ENCODE results near the gene CELSR1. TPM values are rescaled to one million over a fixed set of nuclear protein-coding genes. Genes with fewer than 3 reads are reported as not detected.

CELSR1 gene
- total RNA-seq, 2 experiments from 2014 or later, result 0.08 TPM; not detected in 1

GRCh38 chr22:46429325-46429853 is 108.0 kb downstream of the CELSR1 start:
- ChIA-PET POLR2A (no interaction called here), CTCF (no interaction called here)
- peaks cover 18% of the 10 kb centered on the region for H3K4me1 Mint-ChIP-seq (ENCODE audit: low read depth)
- peaks cover 7% of the 10 kb centered on the region for H3K27me3 Mint-ChIP-seq (ENCODE audit: low read depth)
- DNase-seq (no peak), ATAC-seq (no peak)
- H3K4me3 Mint-ChIP-seq, result no peak overlapping the region
- H3K9me3 Mint-ChIP-seq (ENCODE audit: insufficient read depth), result peaks cover 9% of the 10 kb centered on the region
- H3K36me3 Mint-ChIP-seq (ENCODE audit: low read depth), result no peaks in the 10 kb centered on the region
- H3K27ac Mint-ChIP-seq, result no peak overlapping the region

GRCh38 chr22:46428602-46429324 is 108.7 kb downstream of the CELSR1 start:
- Mint-ChIP-seq H3K27me3 (ENCODE audit: low read depth) (peaks cover 7% of the 10 kb centered on the region), H3K27ac (no peak overlapping the region), H3K9me3 (ENCODE audit: insufficient read depth) (peaks cover 9% of the 10 kb centered on the region), H3K4me3 (no peak overlapping the region), H3K4me1 (ENCODE audit: low read depth) (peaks cover 18% of the 10 kb centered on the region), H3K36me3 (ENCODE audit: low read depth) (no peaks in the 10 kb centered on the region)
- ATAC-seq (no peak), DNase-seq (no peak)
- CTCF ChIA-PET, result no interaction called here
- POLR2A ChIA-PET, result no interaction called here

GRCh38 chr22:46428171-46428570 is 109.2 kb downstream of the CELSR1 start:
- Mint-ChIP-seq H3K27me3 (ENCODE audit: low read depth) (peaks cover 7% of the 10 kb centered on the region), H3K9me3 (ENCODE audit: insufficient read depth) (peaks cover 9% of the 10 kb centered on the region), H3K4me1 (ENCODE audit: low read depth) (peaks cover 18% of the 10 kb centered on the region), H3K36me3 (ENCODE audit: low read depth) (no peaks in the 10 kb centered on the region), H3K4me3 (no peak overlapping the region), H3K27ac (no peak overlapping the region)
- CTCF ChIA-PET, result no interaction called here
- ATAC-seq (no peak), DNase-seq (no peak)
- POLR2A ChIA-PET, result no interaction called here

DNA sequence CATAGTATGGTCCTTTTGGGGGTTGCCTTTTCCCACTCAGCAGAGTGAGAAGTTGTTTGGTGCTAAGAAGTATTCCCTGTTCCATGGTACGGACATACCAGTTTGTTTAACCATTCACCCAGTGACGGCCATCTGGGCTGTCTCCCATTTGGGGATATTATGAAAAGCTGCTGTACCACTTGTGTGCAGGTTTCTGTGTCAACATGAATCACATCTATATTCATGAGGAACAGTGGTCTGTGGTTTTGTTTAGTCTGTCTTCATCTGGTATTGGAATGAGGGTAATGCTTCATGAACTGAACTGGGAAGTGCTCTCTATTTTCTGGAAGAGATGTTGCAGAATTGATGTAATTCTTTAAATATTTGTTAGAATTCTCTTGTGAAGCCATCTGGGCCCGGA is 112.4 kb downstream of the CELSR1 start:
- peaks cover 5% of the 10 kb centered on the region for H3K4me1 Mint-ChIP-seq (ENCODE audit: low read depth)
- ATAC-seq, result no peak
- POLR2A ChIA-PET, result no interaction called here
- no peak for DNase-seq
- no peak overlapping the region for H3K4me3 Mint-ChIP-seq
- H3K9me3 Mint-ChIP-seq (ENCODE audit: insufficient read depth), result peaks cover 9% of the 10 kb centered on the region
- no peaks in the 10 kb centered on the region for H3K36me3 Mint-ChIP-seq (ENCODE audit: low read depth)
- H3K27ac Mint-ChIP-seq, result no peak overlapping the region
- peaks cover 7% of the 10 kb centered on the region for H3K27me3 Mint-ChIP-seq (ENCODE audit: low read depth)
- CTCF ChIA-PET, result no interaction called here

DNA sequence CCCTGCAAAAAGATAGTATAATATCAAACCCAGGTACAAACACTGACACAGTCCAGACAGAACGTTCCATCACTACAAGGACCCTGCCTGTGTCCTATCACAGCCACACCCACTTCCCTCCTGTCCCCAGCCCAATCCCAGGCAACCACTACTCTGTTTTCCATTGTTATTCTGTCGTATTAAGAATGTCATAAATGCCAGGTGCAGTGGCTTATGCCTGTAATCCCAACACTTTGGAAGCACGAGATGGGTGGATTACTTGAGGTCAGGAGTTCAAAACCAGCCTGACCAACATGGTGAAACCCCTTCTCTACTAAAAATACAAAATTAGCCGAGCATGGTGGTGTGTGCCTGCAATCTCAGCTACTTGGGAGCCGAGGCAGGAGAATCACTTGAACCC is 112.9 kb downstream of the CELSR1 start:
- ChIA-PET CTCF (no interaction called here), POLR2A (no interaction called here)
- peaks cover 9% of the 10 kb centered on the region for H3K9me3 Mint-ChIP-seq (ENCODE audit: insufficient read depth)
- no peak for ATAC-seq
- H3K4me1 Mint-ChIP-seq (ENCODE audit: low read depth), result peaks cover 5% of the 10 kb centered on the region
- peaks cover 7% of the 10 kb centered on the region for H3K27me3 Mint-ChIP-seq (ENCODE audit: low read depth)
- H3K27ac Mint-ChIP-seq, result no peak overlapping the region
- H3K36me3 Mint-ChIP-seq (ENCODE audit: low read depth), result no peaks in the 10 kb centered on the region
- no peak overlapping the region for H3K4me3 Mint-ChIP-seq
- DNase-seq, result no peak

DNA sequence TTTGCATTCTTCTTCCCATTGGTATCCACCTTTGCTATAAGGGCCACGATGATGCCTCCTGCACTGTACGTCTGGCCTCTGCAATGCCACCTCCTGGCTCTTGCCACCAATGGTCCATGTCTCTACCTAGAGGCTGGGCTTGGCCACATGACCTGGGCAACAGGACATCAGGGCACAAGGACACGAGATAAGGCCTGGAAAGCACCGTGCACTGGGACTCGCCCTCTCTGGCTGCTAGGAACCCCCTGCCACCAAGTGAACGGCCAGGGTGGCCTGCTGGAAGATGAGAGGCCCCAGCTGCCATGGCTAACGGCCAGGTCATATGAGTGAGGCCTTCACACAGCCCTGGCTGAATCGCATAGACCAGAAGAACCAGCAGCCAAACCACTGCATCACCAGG is 114.5 kb downstream of the CELSR1 start:
- H3K27ac Mint-ChIP-seq, result no peak overlapping the region
- CTCF ChIA-PET, result interaction anchor here (1.2 kb wide), 1 partner anchor 56 kb away, joined by 3 read pairs; no protein-coding TSS in a partner anchor
- ATAC-seq, result no peak
- H3K36me3 Mint-ChIP-seq (ENCODE audit: low read depth), result no peaks in the 10 kb centered on the region
- H3K4me3 Mint-ChIP-seq, result no peak overlapping the region
- POLR2A ChIA-PET, result no interaction called here
- H3K9me3 Mint-ChIP-seq (ENCODE audit: insufficient read depth), result peaks cover 9% of the 10 kb centered on the region
- no peak for DNase-seq
- H3K27me3 Mint-ChIP-seq (ENCODE audit: low read depth), result peaks cover 7% of the 10 kb centered on the region
- H3K4me1 Mint-ChIP-seq (ENCODE audit: low read depth), result peaks cover 5% of the 10 kb centered on the region

DNA sequence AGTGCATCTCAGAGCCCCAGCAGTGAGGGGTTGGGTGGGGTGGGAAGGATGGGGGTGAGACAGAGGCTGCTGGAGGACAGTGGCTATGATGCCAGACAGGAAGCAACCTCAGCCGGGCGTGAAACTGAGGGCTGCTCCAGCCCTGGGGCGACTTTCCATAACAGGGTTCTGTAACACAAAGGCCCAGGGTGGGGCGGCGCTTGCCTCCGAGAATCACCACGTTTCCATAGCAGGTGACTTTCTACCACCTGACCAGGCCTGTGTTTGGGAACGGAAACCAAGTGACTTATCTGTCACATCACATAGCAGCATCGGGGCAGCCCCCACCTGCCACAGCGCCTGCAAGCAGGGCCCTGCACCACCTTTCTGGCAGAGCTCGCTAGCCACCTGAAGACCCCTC is 116.2 kb downstream of the CELSR1 start:
- no peak for ATAC-seq
- Mint-ChIP-seq H3K4me3 (no peak overlapping the region), H3K27me3 (ENCODE audit: low read depth) (peaks cover 7% of the 10 kb centered on the region), H3K27ac (no peak overlapping the region), H3K9me3 (ENCODE audit: insufficient read depth) (peaks cover 9% of the 10 kb centered on the region), H3K4me1 (ENCODE audit: low read depth) (peaks cover 4% of the 10 kb centered on the region), H3K36me3 (ENCODE audit: low read depth) (no peaks in the 10 kb centered on the region)
- no peak for DNase-seq
- CTCF ChIA-PET, result no interaction called here
- POLR2A ChIA-PET, result no interaction called here

DNA sequence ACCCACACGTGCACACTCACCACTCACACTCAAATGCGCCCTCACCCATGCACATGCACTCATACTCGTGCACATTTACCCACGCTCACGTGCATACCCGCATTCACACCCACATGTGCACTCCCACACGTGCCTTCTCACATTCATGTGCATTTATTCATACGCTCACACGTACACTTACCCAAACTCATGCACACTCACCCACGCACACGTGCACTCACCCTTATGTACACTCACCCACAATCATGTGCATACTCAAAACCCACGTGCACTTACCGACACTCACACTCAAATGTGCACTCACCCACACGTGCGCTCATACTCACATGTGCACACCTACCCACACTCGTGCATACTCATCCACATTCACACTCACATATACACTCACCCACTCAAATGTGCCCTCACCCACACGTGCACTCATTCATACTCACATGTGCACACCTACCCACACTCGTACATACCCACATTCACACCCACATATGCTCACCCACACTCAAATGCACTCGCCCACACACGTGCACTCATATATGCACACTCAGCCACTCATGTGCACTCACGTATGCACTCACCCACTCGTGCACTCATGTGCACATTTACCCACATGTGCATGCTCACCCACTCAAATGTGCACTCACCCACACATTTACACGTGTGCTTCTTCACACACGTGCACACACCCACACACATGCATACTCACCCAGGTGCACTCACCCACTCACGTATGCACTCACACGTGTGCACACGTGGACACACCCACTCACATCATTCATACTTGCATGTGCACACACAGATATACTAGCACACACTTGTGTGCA is 117.5 kb downstream of the CELSR1 start:
- ATAC-seq (no peak), DNase-seq (no peak)
- Mint-ChIP-seq H3K27ac (no peak overlapping the region), H3K9me3 (ENCODE audit: insufficient read depth) (no peaks in the 10 kb centered on the region), H3K4me3 (no peak overlapping the region), H3K27me3 (ENCODE audit: low read depth) (no peaks in the 10 kb centered on the region), H3K36me3 (ENCODE audit: low read depth) (no peaks in the 10 kb centered on the region), H3K4me1 (ENCODE audit: low read depth) (no peaks in the 10 kb centered on the region)
- ChIA-PET POLR2A (no interaction called here), CTCF (no interaction called here)

DNA sequence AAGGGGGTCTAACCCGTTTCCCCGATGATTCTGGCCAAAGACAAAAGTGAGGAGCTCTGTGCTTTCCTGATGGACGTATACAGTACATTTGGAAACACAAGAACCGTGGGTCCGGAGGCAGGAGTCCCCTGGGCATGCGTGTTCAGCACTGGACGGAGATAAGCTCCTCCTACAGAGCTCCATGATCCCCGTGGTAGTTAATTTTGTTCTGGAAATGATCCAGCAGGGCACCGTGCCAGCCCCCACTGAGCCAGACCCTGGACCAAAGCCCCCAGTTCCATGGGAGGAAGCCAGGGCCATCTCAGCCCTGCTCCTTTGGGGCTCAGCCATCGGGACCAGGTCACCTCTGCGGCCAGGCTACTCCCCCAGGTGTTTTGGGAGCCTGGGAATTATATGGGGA is 118.6 kb downstream of the CELSR1 start:
- H3K4me1 Mint-ChIP-seq (ENCODE audit: low read depth), result no peaks in the 10 kb centered on the region
- H3K36me3 Mint-ChIP-seq (ENCODE audit: low read depth), result no peaks in the 10 kb centered on the region
- no peaks in the 10 kb centered on the region for H3K27me3 Mint-ChIP-seq (ENCODE audit: low read depth)
- ATAC-seq, result no peak
- ChIA-PET CTCF (no interaction called here), POLR2A (no interaction called here)
- H3K27ac Mint-ChIP-seq, result no peak overlapping the region
- H3K9me3 Mint-ChIP-seq (ENCODE audit: insufficient read depth), result no peaks in the 10 kb centered on the region
- H3K4me3 Mint-ChIP-seq, result no peak overlapping the region
- DNase-seq, result no peak

DNA sequence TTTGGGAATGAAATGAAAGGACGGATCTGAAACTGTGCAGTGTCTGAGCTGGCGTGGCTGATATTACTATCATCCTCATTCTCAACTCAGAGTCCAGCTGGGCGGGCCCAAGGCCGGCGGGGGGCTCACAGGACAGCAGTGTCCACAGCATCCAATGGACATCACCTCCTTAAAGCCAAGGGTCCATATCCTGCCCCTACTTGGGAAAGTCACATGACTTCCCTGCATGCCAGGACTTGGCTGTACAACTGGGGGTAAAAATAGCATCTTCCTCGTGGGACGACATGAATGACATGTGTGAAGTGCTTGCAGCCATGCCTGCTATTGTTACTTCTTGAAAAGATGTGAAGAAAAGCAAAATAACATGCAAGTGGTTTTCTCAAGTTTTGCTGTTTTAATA is 119.7 kb downstream of the CELSR1 start:
- H3K27ac Mint-ChIP-seq, result no peak overlapping the region
- POLR2A ChIA-PET, result no interaction called here
- DNase-seq (no peak), ATAC-seq (no peak)
- CTCF ChIA-PET, result no interaction called here
- no peaks in the 10 kb centered on the region for H3K36me3 Mint-ChIP-seq (ENCODE audit: low read depth)
- no peaks in the 10 kb centered on the region for H3K27me3 Mint-ChIP-seq (ENCODE audit: low read depth)
- no peak overlapping the region for H3K4me3 Mint-ChIP-seq
- H3K4me1 Mint-ChIP-seq (ENCODE audit: low read depth), result no peaks in the 10 kb centered on the region
- no peaks in the 10 kb centered on the region for H3K9me3 Mint-ChIP-seq (ENCODE audit: insufficient read depth)

- no peak for ATAC-seq
- H3K36me3 Mint-ChIP-seq (ENCODE audit: low read depth), result no peaks in the 10 kb centered on the region
- POLR2A ChIA-PET, result no interaction called here
Observed at GRCh38 chr22:46416891-46417580, 120.4 kb downstream of the CELSR1 start.

GRCh38 chr22:46416520-46416871 is 120.9 kb downstream of the CELSR1 start:
- Mint-ChIP-seq H3K36me3 (ENCODE audit: low read depth) (no peaks in the 10 kb centered on the region), H3K4me1 (ENCODE audit: low read depth) (no peaks in the 10 kb centered on the region), H3K9me3 (ENCODE audit: insufficient read depth) (no peaks in the 10 kb centered on the region), H3K27me3 (ENCODE audit: low read depth) (no peaks in the 10 kb centered on the region), H3K27ac (no peak overlapping the region), H3K4me3 (no peak overlapping the region)
- DNase-seq (no peak), ATAC-seq (no peak)
- CTCF ChIA-PET, result no interaction called here
- POLR2A ChIA-PET, result no interaction called here

More at GRCh38 chr22:46416891-46417580, 120.4 kb downstream of the CELSR1 start:
- H3K27me3 Mint-ChIP-seq (ENCODE audit: low read depth), result no peaks in the 10 kb centered on the region
- H3K27ac Mint-ChIP-seq, result no peak overlapping the region
- CTCF ChIA-PET, result no interaction called here
- H3K4me1 Mint-ChIP-seq (ENCODE audit: low read depth), result no peaks in the 10 kb centered on the region
- no peaks in the 10 kb centered on the region for H3K9me3 Mint-ChIP-seq (ENCODE audit: insufficient read depth)
- H3K4me3 Mint-ChIP-seq, result no peak overlapping the region
- no peak for DNase-seq
